HCT116 (cell line): ENCODE data around the gene SEZ6. TPM values are rescaled to one million over a fixed set of nuclear protein-coding genes. Genes with fewer than 3 reads are reported as not detected.

Source experiments
- ATAC-seq: fragments of 200-7000 bp; cut with Tn5 transposase; 2 replicates; pipeline ENCODE4 v1.9.1; 2020; ENCODE audit warnings: mild to moderate bottlenecking, moderate library complexity
- BruUV-seq: library from RNA; stranded (reverse); fragments of 400-500 nt; replicated peaks from 2 replicates; lab custom pipeline; 2021; lab: Mats Ljungman, UMichigan
- CTCF ChIA-PET: fragments of 300-600 bp; sonication (Branson Sonifier 250); formaldehyde crosslinking; loops from one replicate; lab custom pipeline; 2021; ENCODE audit warnings: antibody characterized with exemption; lab: Charles Lee
- POLR2A ChIA-PET: fragments of 300-600, 350-600 bp; sonication (Branson Sonifier 250); formaldehyde crosslinking; loops from one replicate; lab custom pipeline; 2021; ENCODE audit warnings: antibody characterized with exemption; lab: Charles Lee
- RAD21 ChIA-PET, 2 experiments: fragments of 300-600 bp; sonication (Branson Sonifier 250); formaldehyde crosslinking; loops; one replicate each; lab custom pipeline; 2023; ENCODE audit warnings: low total read pairs in 2 of 2; ENCODE audit not compliant: uncharacterized antibody in 2 of 2, unreplicated experiment in 2 of 2, low non-redundant PET in 1 of 2; lab: Charles Lee
- DNase-seq: peaks from one replicate; pipeline ENCODE4 v3.0.0-alpha.2; 2010; ENCODE audit warnings: low read depth, low spot score
- H2AFZ ChIP-seq: fragments of 200-600 bp; shearing (Covaris generic), sonication (generic); 2 replicates; pipeline ENCODE4 v1.6.1; 2017; ENCODE audit warnings: low read depth, mixed run types, mixed read lengths, antibody characterized with exemption, low read length; ENCODE audit not compliant: poor library complexity, severe bottlenecking
- H3K27ac ChIP-seq: 2 replicates; pipeline ENCODE4 v1.5.1; 2012; ENCODE audit warnings: low read depth, low read length
- H3K27me3 ChIP-seq: fragments of 200-600 bp; sonication (generic); 2 replicates; pipeline ENCODE4 v1.6.1; 2016; ENCODE audit warnings: mixed run types, low read length, mixed read lengths; ENCODE audit not compliant: insufficient read depth
- H3K36me3 ChIP-seq, 2 experiments: fragments of 200-500 bp in 1 of 2; fragments of 200-600 bp in 1 of 2; sonication (Bioruptor generic) in 1 of 2; sonication (generic) in 1 of 2; 2 replicates each; pipeline versions ENCODE4 v1.5.1 to v1.6.1; 2014 to 2016; ENCODE audit warnings: low read length in 2 of 2, inconsistent platforms in 1 of 2, mixed read lengths in 1 of 2, mixed run types in 1 of 2; ENCODE audit not compliant: insufficient read depth in 2 of 2, control insufficient read depth in 1 of 2
- H3K4me1 ChIP-seq, 2 experiments: fragments of 200-600 bp in 1 of 2; sonication (generic) in 1 of 2; 2 replicates each; pipeline versions ENCODE4 v1.5.1 to v1.6.1; 2012 to 2017; ENCODE audit warnings: low read length in 2 of 2, inconsistent platforms in 1 of 2, mild to moderate bottlenecking in 1 of 2, mixed read lengths in 1 of 2, mixed run types in 1 of 2, moderate library complexity in 1 of 2; ENCODE audit not compliant: insufficient read depth in 2 of 2, control insufficient read depth in 1 of 2
- H3K4me2 ChIP-seq: fragments of 200-600 bp; sonication (generic); 2 replicates; pipeline ENCODE4 v1.6.1; 2017; ENCODE audit warnings: mixed run types, low read length, mixed read lengths
- H3K4me3 ChIP-seq, 2 experiments: fragments of 200-600 bp in 1 of 2; sonication (generic) in 1 of 2; replicated peaks in 1 of 2; 2 replicates each; pipeline ENCODE4 v1.5.1; 2011 to 2016; ENCODE audit warnings: low read length in 2 of 2, control low read depth in 1 of 2, low read depth in 1 of 2, mild to moderate bottlenecking in 1 of 2, mixed read lengths in 1 of 2, mixed run types in 1 of 2
- H3K79me2 ChIP-seq: fragments of 200-600 bp; sonication (generic); 2 replicates; pipeline ENCODE4 v1.6.1; 2017; ENCODE audit warnings: mild to moderate bottlenecking, mixed run types, low read length, moderate library complexity, mixed read lengths; ENCODE audit not compliant: insufficient read depth
- H3K9ac ChIP-seq: fragments of 200-600 bp; sonication (generic); 2 replicates; pipeline ENCODE4 v1.6.1; 2016; ENCODE audit warnings: low read length, mixed read lengths
- H3K9me2 ChIP-seq: fragments of 200-600 bp; sonication (generic), shearing (Covaris generic); 2 replicates; pipeline ENCODE4 v1.6.1; 2017; ENCODE audit warnings: mixed run types, mild to moderate bottlenecking, moderate library complexity; ENCODE audit not compliant: insufficient read depth
- H3K9me3 ChIP-seq, 2 experiments: fragments of 200-500 bp in 1 of 2; fragments of 200-600 bp in 1 of 2; sonication (Bioruptor generic) in 1 of 2; sonication (generic) in 1 of 2; 2 replicates each; pipeline ENCODE4 v1.6.1; 2014 to 2017; ENCODE audit warnings: low read length in 2 of 2, mixed read lengths in 2 of 2, inconsistent platforms in 1 of 2, low read depth in 1 of 2, mild to moderate bottlenecking in 1 of 2, mixed run types in 1 of 2, moderate library complexity in 1 of 2; ENCODE audit not compliant: control insufficient read depth in 1 of 2, insufficient read depth in 1 of 2
- H4K20me1 ChIP-seq: fragments of 200-600 bp; sonication (generic), shearing (Covaris generic); 2 replicates; pipeline ENCODE4 v1.6.1; 2017; ENCODE audit warnings: mixed run types, mild to moderate bottlenecking, moderate library complexity; ENCODE audit not compliant: insufficient read depth
- CEBPB ChIP-seq: IDR thresholded peaks from 2 replicates; pipeline ENCODE4 v1.6.1; 2012; ENCODE audit warnings: low read depth
- ELF1 ChIP-seq: IDR thresholded peaks from 2 replicates; pipeline ENCODE4 v1.6.1; 2012; ENCODE audit warnings: low read depth, borderline replicate concordance
- EZH2 ChIP-seq: fragments of 200-600 bp; sonication (generic); IDR thresholded peaks from 2 replicates; pipeline ENCODE4 v1.6.1; 2017; ENCODE audit warnings: antibody characterized with exemption, mixed run types
- POLR2A ChIP-seq: IDR thresholded peaks from 2 replicates; pipeline ENCODE4 v1.7.0; 2011; ENCODE audit warnings: borderline replicate concordance; ENCODE audit not compliant: insufficient read depth, insufficient read length; ENCODE audit errors: extremely low read depth
- RAD21 ChIP-seq: IDR thresholded peaks from 2 replicates; pipeline ENCODE4 v1.6.1; 2012; ENCODE audit warnings: low read depth, mild to moderate bottlenecking
- REST ChIP-seq: IDR thresholded peaks from 2 replicates; pipeline ENCODE4 v1.6.1; 2012; ENCODE audit warnings: low read depth
- SRF ChIP-seq: IDR thresholded peaks from 2 replicates; pipeline ENCODE4 v1.6.1; 2012; ENCODE audit warnings: low read depth
- YY1 ChIP-seq: IDR thresholded peaks from 2 replicates; pipeline ENCODE4 v1.6.1; 2011; ENCODE audit warnings: low read length, low read depth, moderate library complexity, mild to moderate bottlenecking; ENCODE audit not compliant: insufficient replicate concordance; ENCODE audit errors: extremely low read depth
- ZFX ChIP-seq: fragments of 450-650 bp; IDR thresholded peaks from 2 replicates; pipeline ENCODE4 v1.6.1; 2017
- intact Hi-C: fragments of 100-400 bp; cut with micrococcal nuclease; formaldehyde crosslinking; loops from 2 replicates; pipeline ENCODE4 v1.10.0; 2022
- total RNA-seq: library from RNA; stranded (reverse); gene quantifications from one replicate; pipeline ENCODE4 v1.2.1, GENCODE V29; 2021; ENCODE audit not compliant: unreplicated experiment
- TF ChIP-seq, protein P1 (sequence below), 3 experiments: fragments of 200-600 bp in 1 of 3; sonication (generic) in 1 of 3; IDR thresholded peaks in 2 of 3; conservative IDR thresholded peaks in 1 of 3; 2 replicates each; pipeline ENCODE4 v1.5.1; 2012 to 2017; ENCODE audit warnings: low read depth in 2 of 3, low read length in 2 of 3, antibody characterized with exemption in 1 of 3, borderline replicate concordance in 1 of 3, control low read depth in 1 of 3, mild to moderate bottlenecking in 1 of 3, mixed read lengths in 1 of 3, mixed run types in 1 of 3, moderate library complexity in 1 of 3; ENCODE audit not compliant: insufficient read depth in 1 of 3
- TF ChIP-seq, protein P2 (sequence below): IDR thresholded peaks from 2 replicates; pipeline ENCODE4 v1.6.1; 2012

The SEZ6 gene
- total RNA-seq, 1 experiment from 2014 or later: 0.22 TPM

DNA sequence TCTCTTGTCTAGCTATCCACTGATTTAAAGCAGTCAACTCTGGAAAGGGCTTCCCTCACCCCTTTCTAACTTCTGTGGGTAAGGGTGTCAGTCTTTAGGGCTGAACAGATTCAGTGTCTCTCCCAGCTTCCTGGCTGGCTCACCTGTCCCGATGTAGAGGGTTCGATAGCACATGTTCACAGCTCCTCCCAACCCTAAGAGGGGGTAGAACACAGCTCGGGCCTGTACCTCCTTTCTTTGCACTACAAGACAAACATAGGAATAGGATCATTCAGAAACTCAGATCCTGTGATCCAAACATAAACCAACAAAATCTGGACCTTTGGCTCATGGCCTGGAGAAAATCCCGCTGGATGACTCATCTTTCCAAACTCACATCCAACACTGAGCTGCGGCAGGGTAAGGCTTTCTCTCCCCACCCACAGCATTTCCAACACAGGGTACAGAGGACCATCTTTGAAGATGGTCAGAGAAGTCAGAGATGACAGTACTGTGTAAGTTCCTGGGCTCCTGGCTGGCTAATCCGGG, 97.1 kb downstream of the SEZ6 start:
- no peak overlapping the region for H3K27ac ChIP-seq

DNA sequence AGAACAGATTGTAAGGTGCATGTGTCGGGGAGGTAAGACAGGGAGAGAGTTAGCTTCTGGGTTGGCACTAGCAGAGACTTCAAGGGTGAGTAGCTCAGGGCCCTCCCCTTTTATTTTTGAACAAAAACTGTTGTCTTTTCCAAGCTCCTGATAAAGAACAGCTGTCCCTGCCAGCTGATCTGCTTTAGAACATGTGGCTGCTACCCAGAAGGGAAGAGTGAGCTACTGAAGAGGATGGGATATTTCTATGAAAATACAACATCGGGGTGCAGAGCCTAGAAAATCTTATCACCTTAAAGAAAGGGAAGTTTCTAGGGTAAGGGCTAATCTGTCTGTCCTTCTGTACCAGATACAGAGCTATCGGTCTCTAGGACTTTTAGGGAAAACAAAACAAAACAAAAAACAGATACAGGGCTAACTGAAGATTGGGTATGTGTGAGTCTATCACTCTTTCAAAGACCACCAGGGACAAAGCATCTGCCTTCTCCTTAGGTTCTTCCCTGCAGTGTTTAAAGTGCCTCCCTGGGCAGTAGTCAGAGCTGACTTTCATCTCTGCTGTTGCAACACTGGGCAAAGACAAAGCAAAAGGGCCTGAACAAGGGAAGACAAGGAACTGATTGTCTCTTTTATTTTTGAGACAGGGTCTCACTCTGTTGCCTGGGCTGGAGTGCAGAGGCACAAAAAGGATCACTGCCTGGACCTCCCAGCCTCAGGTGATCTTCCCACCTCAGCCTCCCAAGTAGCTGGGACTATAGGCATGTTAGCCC, 97.9 kb downstream of the SEZ6 start:
- no peaks in the 10 kb centered on the region for H3K9me2 ChIP-seq
- no peaks in the 10 kb centered on the region for H4K20me1 ChIP-seq
- RAD21 ChIA-PET: no interaction called here
- BruUV-seq: no TSS peak
- ATAC-seq (no peak), DNase-seq (no peak)
- no peak overlapping the region for H2AFZ ChIP-seq
- no peaks in the 10 kb centered on the region for H3K79me2 ChIP-seq
- intact Hi-C loops: loop anchor here (10.0 kb wide), 1 partner anchor 263 kb away; the partner anchor contains the start of gene BLTP2
- H3K9me3 ChIP-seq: no peaks in the 10 kb centered on the region
- H3K27me3 ChIP-seq: no peaks in the 10 kb centered on the region
- TF ChIP-seq EZH2 (no peak), YY1 (no peak), CEBPB (no peak), POLR2A (no peak), RAD21 (no peak), REST (no peak), SRF (no peak), ZFX (no peak)
- TF ChIP-seq, protein P1, sequence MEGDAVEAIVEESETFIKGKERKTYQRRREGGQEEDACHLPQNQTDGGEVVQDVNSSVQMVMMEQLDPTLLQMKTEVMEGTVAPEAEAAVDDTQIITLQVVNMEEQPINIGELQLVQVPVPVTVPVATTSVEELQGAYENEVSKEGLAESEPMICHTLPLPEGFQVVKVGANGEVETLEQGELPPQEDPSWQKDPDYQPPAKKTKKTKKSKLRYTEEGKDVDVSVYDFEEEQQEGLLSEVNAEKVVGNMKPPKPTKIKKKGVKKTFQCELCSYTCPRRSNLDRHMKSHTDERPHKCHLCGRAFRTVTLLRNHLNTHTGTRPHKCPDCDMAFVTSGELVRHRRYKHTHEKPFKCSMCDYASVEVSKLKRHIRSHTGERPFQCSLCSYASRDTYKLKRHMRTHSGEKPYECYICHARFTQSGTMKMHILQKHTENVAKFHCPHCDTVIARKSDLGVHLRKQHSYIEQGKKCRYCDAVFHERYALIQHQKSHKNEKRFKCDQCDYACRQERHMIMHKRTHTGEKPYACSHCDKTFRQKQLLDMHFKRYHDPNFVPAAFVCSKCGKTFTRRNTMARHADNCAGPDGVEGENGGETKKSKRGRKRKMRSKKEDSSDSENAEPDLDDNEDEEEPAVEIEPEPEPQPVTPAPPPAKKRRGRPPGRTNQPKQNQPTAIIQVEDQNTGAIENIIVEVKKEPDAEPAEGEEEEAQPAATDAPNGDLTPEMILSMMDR (IDR thresholded peaks at IDR 0.05 in 2 of 3, conservative IDR thresholded peaks at IDR 0.05 in 1 of 3; ENCODE audit: borderline replicate concordance in 1 of 3, insufficient read depth in 1 of 3, low read depth in 2 of 3, low read length in 2 of 3): no peak
- H3K27ac ChIP-seq: no peak overlapping the region
- no peak overlapping the region for H3K4me2 ChIP-seq
- H3K4me1 ChIP-seq: peaks cover 3 to 7% of the 10 kb centered on the region in 2 experiments; a peak in 2 of 4 replicates
- H3K36me3 ChIP-seq: peaks cover 47 to 50% of the 10 kb centered on the region in 2 experiments
- POLR2A ChIA-PET: interaction anchor here (1.4 kb wide), 1 partner anchor 180 kb away, joined by 5 read pairs; the partner anchor contains the start of gene NEK8
- CTCF ChIA-PET: interaction anchor here (1.8 kb wide), 1 partner anchor 10 kb away, joined by 4 read pairs; no protein-coding TSS in a partner anchor
- no peak overlapping the region for H3K4me3 ChIP-seq
- no peak overlapping the region for H3K9ac ChIP-seq

More for the DNA sequence above, 97.1 kb downstream of the SEZ6 start:
- RAD21 ChIA-PET: no interaction called here
- H4K20me1 ChIP-seq: no peaks in the 10 kb centered on the region
- POLR2A ChIA-PET: interaction anchor here (1.4 kb wide), 1 partner anchor 180 kb away, joined by 5 read pairs; the partner anchor contains the start of gene NEK8
- BruUV-seq: no TSS peak
- H3K4me1 ChIP-seq: no peaks in the 10 kb centered on the region
- H3K79me2 ChIP-seq: no peaks in the 10 kb centered on the region
- no peak overlapping the region for H2AFZ ChIP-seq
- H3K9me3 ChIP-seq: no peaks in the 10 kb centered on the region
- H3K4me2 ChIP-seq: no peak overlapping the region
- CTCF ChIA-PET: interaction anchor here (2.7 kb wide), 1 partner anchor 181 kb away, joined by 9 read pairs; no protein-coding TSS in a partner anchor
- no peaks in the 10 kb centered on the region for H3K9me2 ChIP-seq
- TF ChIP-seq ELF1: no peak
- TF ChIP-seq, protein P2, sequence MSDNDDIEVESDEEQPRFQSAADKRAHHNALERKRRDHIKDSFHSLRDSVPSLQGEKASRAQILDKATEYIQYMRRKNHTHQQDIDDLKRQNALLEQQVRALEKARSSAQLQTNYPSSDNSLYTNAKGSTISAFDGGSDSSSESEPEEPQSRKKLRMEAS: no peak
- TF ChIP-seq, all 23 proteins: peak for 0
- peaks cover 55 to 59% of the 10 kb centered on the region in 2 experiments for H3K36me3 ChIP-seq
- H3K4me3 ChIP-seq: no peak overlapping the region
- no peaks in the 10 kb centered on the region for H3K27me3 ChIP-seq
- intact Hi-C loops: loop anchor here (10.0 kb wide), 1 partner anchor 264 kb away; the partner anchor contains the start of gene BLTP2
- no peak for DNase-seq
- no peak overlapping the region for H3K9ac ChIP-seq
- no peak for ATAC-seq
